GM12878 (cell line): Measurements from ENCODE around the gene PHPT1.
A peak's percentile ranks its signal among the peaks of the same experiment; 100 is the strongest.

ENCODE experiments used
- BHLHE40 ChIP-seq, 2 experiments: fragments of 450-650 bp in 1 of 2; IDR thresholded peaks; 2 replicates each; pipeline ENCODE4 v1.6.1; 2011 to 2017; ENCODE audit warnings: low read depth in 2 of 2, borderline replicate concordance in 1 of 2, improper control_type of control experiment in 1 of 2, low read length in 1 of 2, mild to moderate bottlenecking in 1 of 2
- EZH2 ChIP-seq: IDR thresholded peaks from 2 replicates; pipeline ENCODE4 v1.6.1; 2012; ENCODE audit warnings: low read depth, mild to moderate bottlenecking, control low read depth, inconsistent platforms, low read length, borderline replicate concordance; ENCODE audit not compliant: control insufficient read depth
- GABPA ChIP-seq: IDR thresholded peaks from 2 replicates; pipeline ENCODE4 v1.6.1; 2014; ENCODE audit warnings: antibody characterized with exemption, low read depth, mild to moderate bottlenecking, inconsistent platforms
- MYC ChIP-seq: IDR thresholded peaks from 2 replicates; pipeline ENCODE4 v1.6.1; 2011; ENCODE audit warnings: mild to moderate bottlenecking, low read length, moderate library complexity, inconsistent platforms; ENCODE audit not compliant: insufficient read depth, insufficient replicate concordance, insufficient read length, severe bottlenecking
- POLR2A ChIP-seq: IDR thresholded peaks from 2 replicates; pipeline ENCODE4 v1.6.1; 2011; ENCODE audit warnings: low read depth, mild to moderate bottlenecking, low read length
- POLR2AphosphoS5 ChIP-seq: IDR thresholded peaks from 2 replicates; pipeline ENCODE4 v1.6.1; 2011; ENCODE audit warnings: mild to moderate bottlenecking, low read length, inconsistent platforms
- RELA ChIP-seq: fragments of 450-650 bp; IDR thresholded peaks from 2 replicates; pipeline ENCODE4 v1.8.0; 2014; ENCODE audit warnings: borderline replicate concordance; ENCODE audit not compliant: partially characterized antibody
- TF ChIP-seq, protein P1 (sequence below): IDR thresholded peaks from 2 replicates; pipeline ENCODE4 v1.6.1; 2011; ENCODE audit warnings: borderline replicate concordance, low read depth, mild to moderate bottlenecking, moderate library complexity, mixed read lengths, low read length; ENCODE audit not compliant: insufficient read depth; ENCODE audit errors: extremely low read length
- TF ChIP-seq, protein P2 (sequence below): IDR thresholded peaks from 2 replicates; pipeline ENCODE4 v1.6.1; 2012; ENCODE audit warnings: low read depth, low read length, improper control_type of control experiment
- TF ChIP-seq, protein P3 (sequence below), 3 experiments: IDR thresholded peaks in 2 of 3; conservative IDR thresholded peaks in 1 of 3; 2 replicates each; pipeline ENCODE4 v1.5.1; 2011; ENCODE audit warnings: low read depth in 3 of 3, low read length in 3 of 3, mild to moderate bottlenecking in 3 of 3, control low read depth in 2 of 3, moderate library complexity in 2 of 3, inconsistent platforms in 1 of 3, mixed read lengths in 1 of 3; ENCODE audit not compliant: control insufficient read depth in 2 of 3, insufficient read depth in 1 of 3; ENCODE audit errors: extremely low read depth in 1 of 3
- TF ChIP-seq, protein P4 (sequence below): IDR thresholded peaks from 2 replicates; pipeline ENCODE4 v1.6.1; 2011; ENCODE audit warnings: mild to moderate bottlenecking, low read depth, low read length, moderate library complexity; ENCODE audit not compliant: insufficient replicate concordance

GRCh38 chr9:136844761-136845464 lies 4.3 kb upstream of the PHPT1 start:
- no peak for TF ChIP-seq RELA
- no peak for TF ChIP-seq EZH2
- TF ChIP-seq, protein P1, sequence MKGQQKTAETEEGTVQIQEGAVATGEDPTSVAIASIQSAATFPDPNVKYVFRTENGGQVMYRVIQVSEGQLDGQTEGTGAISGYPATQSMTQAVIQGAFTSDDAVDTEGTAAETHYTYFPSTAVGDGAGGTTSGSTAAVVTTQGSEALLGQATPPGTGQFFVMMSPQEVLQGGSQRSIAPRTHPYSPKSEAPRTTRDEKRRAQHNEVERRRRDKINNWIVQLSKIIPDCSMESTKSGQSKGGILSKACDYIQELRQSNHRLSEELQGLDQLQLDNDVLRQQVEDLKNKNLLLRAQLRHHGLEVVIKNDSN = no peak
- peak in 1 of 2 experiments; percentile 55; a peak in 1 of 4 replicates for TF ChIP-seq BHLHE40 (IDR thresholded peaks at IDR 0.05; ENCODE audit: borderline replicate concordance in 1 of 2, low read depth in 2 of 2, low read length in 1 of 2)
- TF ChIP-seq, protein P2, sequence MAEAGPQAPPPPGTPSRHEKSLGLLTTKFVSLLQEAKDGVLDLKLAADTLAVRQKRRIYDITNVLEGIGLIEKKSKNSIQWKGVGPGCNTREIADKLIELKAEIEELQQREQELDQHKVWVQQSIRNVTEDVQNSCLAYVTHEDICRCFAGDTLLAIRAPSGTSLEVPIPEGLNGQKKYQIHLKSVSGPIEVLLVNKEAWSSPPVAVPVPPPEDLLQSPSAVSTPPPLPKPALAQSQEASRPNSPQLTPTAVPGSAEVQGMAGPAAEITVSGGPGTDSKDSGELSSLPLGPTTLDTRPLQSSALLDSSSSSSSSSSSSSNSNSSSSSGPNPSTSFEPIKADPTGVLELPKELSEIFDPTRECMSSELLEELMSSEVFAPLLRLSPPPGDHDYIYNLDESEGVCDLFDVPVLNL = no peak
- TF ChIP-seq, protein P3, sequence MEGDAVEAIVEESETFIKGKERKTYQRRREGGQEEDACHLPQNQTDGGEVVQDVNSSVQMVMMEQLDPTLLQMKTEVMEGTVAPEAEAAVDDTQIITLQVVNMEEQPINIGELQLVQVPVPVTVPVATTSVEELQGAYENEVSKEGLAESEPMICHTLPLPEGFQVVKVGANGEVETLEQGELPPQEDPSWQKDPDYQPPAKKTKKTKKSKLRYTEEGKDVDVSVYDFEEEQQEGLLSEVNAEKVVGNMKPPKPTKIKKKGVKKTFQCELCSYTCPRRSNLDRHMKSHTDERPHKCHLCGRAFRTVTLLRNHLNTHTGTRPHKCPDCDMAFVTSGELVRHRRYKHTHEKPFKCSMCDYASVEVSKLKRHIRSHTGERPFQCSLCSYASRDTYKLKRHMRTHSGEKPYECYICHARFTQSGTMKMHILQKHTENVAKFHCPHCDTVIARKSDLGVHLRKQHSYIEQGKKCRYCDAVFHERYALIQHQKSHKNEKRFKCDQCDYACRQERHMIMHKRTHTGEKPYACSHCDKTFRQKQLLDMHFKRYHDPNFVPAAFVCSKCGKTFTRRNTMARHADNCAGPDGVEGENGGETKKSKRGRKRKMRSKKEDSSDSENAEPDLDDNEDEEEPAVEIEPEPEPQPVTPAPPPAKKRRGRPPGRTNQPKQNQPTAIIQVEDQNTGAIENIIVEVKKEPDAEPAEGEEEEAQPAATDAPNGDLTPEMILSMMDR (IDR thresholded peaks at IDR 0.05 in 2 of 3, conservative IDR thresholded peaks at IDR 0.05 in 1 of 3; ENCODE audit: control insufficient read depth in 2 of 3, extremely low read depth in 1 of 3, insufficient read depth in 1 of 3, low read depth in 3 of 3, low read length in 3 of 3) = no peak
- TF ChIP-seq GABPA = no peak
- no peak for TF ChIP-seq POLR2A
- no peak for TF ChIP-seq MYC
- TF ChIP-seq POLR2AphosphoS5 = no peak
- TF ChIP-seq, protein P4, sequence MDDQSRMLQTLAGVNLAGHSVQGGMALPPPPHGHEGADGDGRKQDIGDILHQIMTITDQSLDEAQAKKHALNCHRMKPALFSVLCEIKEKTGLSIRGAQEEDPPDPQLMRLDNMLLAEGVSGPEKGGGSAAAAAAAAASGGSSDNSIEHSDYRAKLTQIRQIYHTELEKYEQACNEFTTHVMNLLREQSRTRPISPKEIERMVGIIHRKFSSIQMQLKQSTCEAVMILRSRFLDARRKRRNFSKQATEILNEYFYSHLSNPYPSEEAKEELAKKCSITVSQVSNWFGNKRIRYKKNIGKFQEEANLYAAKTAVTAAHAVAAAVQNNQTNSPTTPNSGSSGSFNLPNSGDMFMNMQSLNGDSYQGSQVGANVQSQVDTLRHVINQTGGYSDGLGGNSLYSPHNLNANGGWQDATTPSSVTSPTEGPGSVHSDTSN = no peak
